Skin of body (tissue), 2 donors: ENCODE measurements around the gene ARL6IP1. TPM values are rescaled to one million over a fixed set of nuclear protein-coding genes. Genes with fewer than 3 reads are reported as not detected.
A peak's percentile ranks its signal among the peaks of the same experiment; 100 is the strongest.

Experiments
- DNase-seq: peaks from one replicate; lab custom pipeline; 2025; lab: John Stamatoyannopoulos, UW
- total RNA-seq: library from RNA; depleted of rRNA; stranded (reverse); fragments of >200 nt; gene quantifications from one replicate; pipeline ENCODE4 v1.2.3, GENCODE V29; 2014

The ARL6IP1 gene
- 137 TPM for total RNA-seq

DNA sequence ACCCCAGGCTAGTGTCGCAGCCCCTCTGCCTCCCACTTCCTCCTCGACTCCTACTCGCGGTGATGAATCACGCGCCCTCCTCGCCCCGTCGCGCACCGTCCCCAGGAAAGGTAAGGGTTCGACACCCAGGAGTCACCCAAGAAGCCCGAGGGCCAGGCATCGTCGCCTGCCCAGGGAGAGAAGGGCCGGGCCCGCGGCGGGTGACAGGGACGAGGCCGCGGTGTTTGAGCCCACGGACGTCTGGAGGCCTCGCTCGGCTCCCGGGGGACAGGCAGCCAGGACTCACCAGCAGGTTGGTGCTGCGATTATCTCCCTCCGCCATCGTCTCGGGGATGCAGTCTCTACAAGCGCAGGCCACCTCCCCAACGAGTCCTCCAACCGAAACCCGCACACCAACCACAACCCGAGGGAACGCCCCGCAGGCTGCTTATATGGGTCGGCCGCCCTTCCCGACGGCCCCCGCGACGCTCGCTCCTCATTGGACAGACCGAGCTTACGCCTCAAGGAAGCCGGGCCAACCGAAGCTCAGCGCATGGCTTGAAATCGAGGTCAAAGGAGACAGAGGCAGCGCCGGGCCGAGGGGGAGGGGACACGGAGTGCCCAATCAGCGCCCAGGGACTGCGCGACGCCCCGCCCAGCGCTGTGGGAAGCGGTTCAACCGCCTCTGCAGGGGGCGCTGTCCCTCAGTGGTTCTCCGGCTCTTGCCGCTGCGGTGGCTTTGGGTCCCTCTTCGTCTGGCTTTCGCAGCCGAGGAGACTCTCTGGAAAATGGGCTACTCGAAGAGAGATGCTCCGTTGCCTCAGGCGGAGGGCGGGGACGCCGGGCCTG lies at the start of gene ARL6IP1:
Gene ARL6IP1 (minus strand): TSS at position 405 of the 828 bp plus-strand sequence. CDS start 83 bp downstream, at position 322.
- peak; percentile 100 for DNase-seq

DNA sequence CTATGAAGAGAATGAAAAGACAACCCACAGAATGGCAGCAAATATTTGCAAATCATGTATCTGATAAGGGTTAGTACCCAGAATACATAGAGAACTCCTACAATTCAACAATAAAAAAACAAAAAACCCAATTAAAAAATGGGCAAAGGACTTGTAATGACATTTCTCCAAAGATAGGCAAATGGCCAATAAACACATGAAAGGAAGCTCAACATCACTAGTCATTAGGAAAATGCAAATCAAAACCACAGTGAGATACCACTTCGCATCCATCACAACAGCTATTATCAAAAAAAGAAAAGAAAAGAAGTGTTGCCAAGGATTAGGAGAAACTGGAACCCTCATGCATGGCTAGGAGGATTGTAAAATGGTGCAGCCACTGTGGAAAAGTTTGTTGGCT lies 45.1 kb upstream of the ARL6IP1 start:
- no peak for DNase-seq

DNA sequence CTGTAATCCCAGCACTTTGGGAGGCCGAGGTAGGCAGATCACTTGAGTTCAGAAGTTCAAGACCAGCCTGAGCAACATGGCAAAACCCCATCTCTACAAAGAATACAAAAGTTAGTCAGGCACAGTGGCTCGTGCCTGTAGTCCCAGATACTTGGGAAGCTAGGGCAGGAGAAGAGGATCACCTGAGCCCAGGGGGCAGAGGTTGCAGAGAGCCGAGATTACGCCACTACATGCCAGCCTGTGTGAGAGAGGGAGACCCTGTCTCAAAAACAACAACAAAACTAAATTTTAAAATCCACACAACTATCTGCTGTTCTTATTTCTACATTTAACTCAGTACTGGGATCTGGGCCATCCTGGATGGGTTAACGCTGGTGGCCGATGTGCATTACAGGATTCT lies 41.2 kb upstream of the ARL6IP1 start:
- no peak for DNase-seq

DNA sequence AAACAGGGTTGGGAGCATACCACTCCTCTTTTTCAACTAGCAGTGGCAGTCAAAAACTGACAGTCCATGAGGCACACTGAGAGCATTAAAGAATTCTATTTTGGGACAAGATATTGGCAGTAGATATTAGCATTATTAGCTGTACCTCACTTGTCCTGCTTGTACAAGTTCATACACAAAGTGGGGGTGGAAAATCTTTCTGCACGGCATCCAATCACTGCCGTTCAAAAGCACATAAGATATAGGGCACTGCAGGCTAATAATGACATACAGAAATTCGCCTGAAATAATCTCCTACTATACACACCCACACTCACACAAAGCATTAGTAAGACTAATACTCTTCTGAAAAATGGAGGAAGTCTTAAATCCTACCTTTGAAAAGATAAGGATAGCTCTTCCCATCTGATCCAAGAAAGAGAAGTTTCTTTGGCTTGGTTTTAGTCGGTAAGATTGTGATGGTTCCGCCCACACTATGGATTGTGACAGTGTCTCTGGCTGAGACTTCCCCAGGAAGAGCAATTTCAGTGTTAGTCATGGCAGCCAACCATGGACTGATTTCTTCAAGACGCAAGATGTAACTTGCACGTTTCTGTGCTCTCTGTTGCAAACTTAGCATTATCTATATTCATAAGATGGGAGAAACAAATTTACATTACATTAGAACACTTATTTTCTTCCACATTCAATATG lies 40.6 kb upstream of the ARL6IP1 start:
- DNase-seq = no peak

DNA sequence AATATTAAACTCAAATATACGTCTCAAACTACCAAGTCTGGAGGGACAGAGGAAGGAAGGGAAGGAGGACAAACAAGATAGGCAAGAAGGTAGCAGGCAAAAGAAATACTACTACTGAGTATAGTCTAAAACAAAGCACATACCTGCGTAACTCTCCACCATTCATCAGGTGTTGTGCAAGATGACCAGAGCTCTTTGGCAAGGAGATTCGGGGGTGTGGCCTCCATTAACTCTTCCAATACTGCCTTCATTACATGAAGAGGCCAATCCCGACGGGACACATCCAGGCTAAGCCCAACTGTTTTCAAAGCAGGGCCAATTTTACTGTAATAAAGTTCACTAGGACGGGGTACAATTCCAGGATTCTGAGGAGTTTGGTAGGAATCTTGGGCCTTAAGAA lies 38.2 kb upstream of the ARL6IP1 start:
- DNase-seq = no peak

DNA sequence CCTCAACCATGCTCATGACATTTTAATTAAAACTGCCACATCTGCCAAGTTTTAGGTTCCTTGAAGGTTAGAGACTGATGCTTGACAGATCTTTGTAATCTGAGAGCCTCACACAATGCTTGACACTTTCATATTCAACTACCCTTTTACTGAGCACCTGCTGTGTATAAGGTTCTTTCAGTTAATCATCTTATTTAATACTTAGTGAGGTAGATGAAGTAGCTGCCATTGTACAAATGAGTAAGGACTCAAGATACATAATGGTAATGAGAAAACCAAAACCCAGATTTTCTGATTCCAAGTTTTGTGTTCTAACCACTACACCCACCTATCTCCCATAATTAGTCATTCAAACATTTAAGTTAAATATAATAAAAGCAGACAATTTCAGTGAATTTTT lies 35.4 kb upstream of the ARL6IP1 start:
- no peak for DNase-seq

DNA sequence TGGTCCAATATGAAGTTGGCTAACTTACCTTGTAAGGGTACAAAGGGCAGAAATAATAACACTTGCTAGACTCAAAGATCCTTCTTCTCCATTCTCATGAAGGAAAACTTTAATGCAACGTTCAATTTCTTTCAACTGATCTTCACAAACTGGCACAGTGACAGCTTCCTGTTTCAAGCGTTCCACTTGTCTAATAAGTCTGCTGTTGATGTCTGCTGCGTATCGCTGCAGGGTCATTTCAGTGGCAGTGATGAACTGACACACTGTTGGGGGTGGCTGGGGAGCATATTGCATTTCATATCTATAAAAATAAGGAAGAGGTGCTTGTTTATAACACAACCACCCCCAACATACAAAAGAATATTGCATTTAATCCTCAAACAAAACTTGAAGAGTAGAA lies 33.5 kb upstream of the ARL6IP1 start:
- DNase-seq = no peak

DNA sequence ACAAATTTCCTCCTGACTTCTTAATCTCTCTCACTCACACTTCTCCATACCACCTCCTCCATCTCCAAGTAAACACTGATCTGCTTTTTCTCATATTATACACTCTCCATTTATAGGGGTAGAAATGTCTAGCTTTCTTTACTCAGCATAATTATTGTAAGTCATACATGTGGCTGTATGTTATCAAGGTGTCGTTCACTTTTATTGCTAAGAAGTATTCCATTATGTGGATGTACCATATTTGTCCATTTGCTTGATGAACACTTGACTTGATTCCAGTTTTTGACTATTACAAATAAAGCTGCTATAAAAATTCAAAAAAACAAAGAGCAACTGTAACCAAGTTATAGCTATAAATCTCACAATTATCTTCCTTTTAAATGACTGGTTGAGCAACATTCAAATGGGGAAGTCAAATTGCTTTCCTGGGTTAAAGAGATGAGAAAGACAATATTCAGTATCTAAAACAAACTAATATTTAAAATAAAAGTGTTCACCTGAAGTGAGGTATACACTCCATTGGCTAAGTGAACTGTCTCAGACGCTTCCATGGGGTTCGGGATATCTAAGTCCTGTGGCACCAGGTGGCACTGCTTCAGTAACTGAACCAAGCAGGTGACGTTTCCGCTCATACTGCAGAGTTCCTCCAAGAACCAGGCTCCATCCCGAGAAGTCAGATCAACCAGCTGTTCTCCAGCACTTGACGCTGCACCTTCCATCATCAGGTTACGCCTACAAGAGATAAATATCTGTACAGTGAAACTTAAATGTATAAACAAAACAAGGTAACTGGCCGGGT lies 32.6 kb upstream of the ARL6IP1 start:
- DNase-seq = no peak

DNA sequence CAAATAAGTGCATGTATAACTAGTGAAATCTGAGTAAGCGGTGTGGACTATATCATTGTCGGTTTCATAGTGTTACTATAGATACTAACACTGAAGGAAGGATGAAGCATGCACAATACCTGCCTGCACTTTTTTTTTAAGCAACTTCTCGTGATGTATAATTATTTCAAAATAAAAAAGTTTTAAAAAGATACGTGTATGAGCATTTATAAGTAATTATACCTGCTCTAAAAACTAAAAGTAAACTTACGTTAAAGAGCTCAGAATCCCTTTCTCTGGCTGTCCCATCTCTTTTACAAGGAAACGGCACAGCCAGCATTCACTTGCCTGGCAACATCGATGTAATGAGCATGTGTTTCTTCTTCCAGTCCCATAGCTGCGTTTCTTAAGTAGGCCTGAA lies 31.3 kb upstream of the ARL6IP1 start:
- DNase-seq = no peak

DNA sequence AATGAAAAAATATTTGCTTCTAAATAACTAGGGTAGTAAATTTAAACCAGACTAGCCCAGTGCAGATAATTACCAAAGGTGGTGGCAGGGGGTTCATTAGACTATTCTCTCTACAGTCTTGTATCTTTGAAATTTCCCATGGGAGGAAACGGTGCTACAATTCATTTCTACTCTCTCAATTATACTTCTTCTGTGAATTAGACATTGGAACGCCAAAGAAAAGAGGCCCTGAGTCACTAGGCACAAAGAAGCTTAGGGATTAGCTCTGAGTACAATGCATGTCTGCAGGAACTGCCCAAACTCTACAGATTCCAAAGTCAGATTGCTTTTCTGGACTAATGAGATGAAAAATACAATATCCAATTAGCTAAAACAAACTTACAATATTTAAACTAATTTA lies 30.7 kb upstream of the ARL6IP1 start:
- DNase-seq = no peak

DNA sequence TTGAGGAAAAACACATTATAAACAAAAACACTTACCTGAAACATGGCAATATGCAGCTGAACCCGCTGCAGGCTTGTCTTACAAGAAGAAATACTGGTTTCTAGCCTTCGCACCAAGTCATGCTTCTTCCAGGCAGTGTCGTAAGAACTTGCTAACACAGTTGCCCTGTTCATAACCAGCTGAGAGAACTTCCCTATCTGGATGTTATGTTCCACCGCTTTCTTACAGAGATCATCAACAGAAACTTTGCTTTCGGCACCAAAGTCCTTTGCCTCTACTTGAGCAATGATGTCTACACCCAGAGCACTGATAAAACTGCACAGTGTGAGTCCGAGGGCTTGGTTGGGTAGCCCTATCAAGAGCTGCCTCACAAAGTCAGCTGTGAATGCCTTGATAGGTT lies 27.9 kb upstream of the ARL6IP1 start:
- no peak for DNase-seq

DNA sequence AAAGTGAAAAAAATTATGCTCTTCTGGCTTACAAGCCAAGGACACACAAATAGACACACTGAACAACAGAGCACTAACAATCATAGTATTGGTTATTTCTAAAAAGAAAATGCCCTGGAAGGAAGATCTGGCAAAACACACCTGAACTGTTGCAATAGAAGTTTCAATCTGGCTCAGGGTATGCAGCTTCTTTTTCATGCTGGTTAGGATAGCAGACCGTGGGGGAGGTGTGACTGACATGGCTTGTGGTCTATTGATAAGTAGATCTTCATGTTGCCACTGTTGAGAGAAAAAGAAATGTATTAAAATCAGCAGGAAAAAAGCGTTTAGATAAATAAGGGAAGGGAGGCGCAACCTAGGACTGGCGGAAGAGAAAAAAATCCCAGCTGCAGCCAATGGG lies 26.5 kb upstream of the ARL6IP1 start:
- DNase-seq = no peak

DNA sequence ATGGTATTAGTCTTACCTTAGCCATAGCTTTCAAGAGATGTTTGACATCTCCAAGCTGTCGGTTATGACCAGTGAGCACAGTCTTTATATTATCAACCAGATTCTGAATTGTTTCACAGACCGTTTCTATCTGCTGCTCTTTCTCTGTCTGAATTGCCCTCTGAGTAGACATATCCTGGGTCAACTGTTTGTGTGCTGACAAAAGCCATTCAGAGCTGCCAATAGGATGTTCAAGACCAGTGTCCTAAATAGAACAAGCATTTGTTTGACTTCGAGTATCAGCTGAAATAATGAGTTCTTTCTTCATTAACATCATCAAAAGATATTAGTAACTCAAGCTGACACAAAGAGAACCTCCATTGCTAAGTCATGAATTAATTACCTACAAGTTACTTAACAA lies 14.9 kb upstream of the ARL6IP1 start:
- DNase-seq = no peak

DNA sequence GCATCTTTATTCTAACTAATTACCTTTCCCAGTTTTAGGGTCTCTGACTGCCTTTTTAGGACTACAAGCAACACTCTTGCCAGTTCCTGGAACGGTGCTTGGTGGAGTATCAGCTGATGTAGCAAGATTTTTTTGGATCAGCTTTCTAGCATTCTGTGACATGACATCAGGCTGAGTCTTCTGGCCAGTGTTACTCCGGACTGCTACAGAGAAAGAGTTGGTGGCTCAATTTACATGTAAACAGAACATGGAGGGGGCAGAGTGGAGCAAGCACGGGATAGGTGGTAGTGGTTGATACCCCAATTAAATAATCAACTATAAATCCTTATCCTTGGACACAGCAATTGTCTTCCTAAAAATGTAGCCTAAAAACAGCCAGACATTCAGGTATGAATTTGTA lies 10.6 kb upstream of the ARL6IP1 start:
- DNase-seq = no peak

DNA sequence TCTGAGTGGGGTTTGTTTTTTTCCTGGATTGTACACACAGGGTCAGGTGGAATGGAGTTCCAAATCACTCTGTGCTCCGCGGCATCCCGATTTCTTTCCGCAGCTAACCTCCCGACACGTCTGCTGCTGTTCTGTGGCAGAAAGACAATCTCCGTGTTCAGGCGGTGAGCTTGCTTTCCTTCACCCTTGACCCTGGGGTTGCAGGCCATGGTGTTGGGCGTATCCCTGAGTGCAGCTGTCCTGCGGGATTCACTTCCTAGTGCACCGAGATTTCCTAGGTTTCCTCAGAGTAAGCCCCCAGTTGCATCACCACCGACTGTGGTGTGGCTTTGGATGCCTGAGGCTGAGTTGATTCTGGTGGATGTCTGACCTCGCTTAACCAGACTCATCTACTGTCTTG lies 7.8 kb upstream of the ARL6IP1 start:
- no peak for DNase-seq

DNA sequence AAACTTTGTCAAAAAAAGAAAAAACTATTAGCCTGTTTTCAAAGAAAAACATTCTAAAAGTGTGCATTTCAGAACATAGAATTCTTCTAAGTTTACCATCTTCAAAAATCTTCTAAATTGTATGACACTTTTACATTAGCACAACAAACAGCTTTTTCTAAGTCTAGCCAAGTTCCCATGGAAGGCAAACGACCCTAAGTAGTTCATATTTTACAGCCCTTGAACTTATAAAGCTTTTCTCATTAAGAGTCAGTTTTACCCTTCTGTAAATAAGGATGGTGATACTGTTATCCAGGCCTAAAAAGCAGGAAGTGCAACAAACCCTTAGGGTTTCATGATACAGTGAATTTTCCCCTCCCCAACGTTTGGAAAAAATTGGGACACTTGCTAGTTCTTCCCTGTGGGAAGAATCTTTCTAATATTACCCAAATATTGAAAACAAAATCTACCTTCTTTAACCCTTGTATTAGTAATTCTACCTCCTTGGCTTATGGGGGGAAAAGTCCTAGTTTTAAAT lies 4.0 kb upstream of the ARL6IP1 start:
- DNase-seq = no peak

DNA sequence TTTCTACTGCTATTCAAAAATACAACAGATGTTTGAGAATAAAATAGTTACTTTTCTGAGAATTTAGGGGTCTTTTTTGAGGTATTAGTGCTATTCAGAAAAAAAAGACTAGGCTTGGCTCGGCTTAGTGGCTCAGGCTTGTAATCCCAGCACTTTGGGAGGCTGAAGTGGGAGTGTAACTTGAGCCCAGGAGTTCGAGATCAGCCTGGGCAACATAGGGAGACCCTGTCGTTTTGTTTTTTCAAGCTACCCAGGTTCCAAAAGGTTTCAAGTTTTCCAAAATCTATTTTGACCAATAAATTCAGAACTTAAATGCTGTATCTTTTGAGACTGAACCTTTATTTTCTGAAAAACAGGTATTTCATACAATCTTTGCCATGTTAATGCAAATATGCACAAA lies 3.2 kb upstream of the ARL6IP1 start:
- no peak for DNase-seq

DNA sequence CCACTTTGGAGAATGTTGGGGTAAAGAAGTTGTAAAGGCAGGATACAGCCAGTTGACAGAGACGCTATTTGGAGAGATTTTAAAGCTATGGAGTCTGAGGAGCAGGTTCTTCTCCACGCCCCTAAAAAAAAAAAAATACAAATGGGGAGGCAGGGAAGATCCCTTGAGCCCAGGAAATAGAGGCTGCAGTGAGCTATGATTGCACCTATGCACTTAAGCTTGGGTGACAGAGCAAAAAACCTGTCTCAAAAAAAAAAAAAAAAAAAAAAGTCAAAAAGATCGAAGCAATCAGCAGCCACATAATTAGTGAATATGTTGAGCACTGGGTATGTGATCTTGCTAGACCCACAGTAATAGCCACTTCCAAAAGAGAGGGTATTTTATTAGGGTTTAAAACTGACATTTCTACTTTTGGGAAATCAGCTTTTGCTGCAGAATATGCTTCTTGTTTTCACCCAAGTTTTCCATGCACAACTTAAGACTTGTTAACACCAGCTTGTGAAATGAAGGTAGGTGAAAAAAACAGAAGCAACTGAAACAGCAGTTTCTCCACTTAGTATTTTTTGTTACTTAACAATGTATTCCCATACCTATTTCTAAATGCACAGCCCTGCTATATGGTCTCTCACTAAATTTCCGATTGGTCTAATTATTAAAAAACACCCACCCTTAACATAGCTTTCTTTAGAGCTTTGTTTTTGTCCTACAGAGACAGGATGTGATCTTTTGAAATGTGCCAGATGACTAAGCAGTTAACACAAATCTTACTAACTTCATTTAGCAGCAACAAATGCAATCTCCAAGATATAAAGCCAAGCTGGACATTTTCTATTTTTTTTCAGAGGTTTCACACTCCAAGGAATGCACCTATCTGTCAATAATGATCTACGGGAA lies 2.5 kb upstream of the ARL6IP1 start:
- DNase-seq = no peak

DNA sequence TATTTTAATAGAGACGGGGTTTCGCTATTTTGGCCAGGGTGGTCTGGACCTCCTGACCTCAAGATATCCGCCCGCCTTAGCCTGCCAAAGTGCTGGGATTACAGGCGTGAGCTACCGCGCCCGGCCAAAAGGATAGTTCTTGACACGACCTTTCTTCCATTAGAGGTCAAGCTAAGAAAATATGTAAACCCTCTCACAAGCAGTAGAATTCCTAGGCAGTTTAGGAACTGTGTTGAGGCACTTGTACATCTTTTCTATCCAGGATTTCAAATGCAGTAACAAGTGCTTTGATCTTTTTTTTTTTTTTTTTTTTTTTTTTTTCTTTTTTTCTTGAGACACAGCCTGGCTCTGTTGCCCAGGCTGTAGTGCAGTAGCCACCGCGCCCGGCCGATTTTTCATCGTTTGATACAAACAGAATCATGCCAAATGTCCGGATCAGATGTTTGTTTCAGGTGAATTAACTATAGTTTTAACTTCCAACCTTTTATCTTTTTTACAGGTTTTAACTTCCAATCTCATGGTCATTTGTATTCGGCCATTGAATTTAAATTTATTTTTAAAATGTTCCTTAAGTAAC lies 1.5 kb upstream of the ARL6IP1 start:
- DNase-seq = no peak

DNA sequence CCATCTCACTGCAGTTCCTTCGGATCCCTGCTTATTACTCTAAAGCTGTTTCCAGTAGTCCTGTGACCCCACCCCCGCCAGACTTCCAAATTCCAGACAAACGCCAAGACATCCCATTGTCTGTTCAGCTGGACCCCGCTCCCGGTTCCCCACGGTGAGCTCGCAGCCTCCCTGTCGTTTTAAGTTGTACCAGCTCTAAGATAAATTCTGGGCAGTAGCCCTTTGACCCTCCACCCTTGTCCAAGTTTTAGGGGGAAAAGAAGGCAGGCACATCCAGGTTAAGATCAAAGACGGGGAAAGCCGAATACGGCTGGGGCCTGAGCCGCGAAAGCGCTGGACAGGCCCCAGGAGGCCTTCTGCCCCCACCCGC lies 589 bp downstream of the ARL6IP1 start:
- DNase-seq = no peak

DNA sequence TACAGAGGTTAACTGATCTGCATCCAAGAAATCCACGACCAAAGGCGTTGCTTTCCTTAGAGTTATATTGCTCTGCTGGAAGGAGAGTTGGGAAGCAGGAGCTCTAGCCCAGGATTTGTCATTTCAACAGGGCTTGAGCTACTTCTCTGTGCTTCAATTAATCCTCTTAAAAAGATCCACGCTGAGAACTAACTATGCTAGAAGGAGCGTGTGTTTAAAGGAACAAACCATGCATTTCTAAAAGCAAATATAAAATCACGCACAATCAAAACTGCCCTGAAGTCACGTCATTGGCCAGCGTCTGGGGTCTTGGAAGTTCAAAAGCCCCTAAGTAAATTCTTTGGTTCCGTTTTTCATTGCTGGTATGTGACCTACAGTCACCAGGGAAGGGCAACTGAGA lies 1.1 kb downstream of the ARL6IP1 start:
- DNase-seq = no peak
